ENCODE data around the gene LYL1. TPM values are rescaled to one million over a fixed set of nuclear protein-coding genes. Genes with fewer than 3 reads are reported as not detected.

The LYL1 gene
- total and polyA plus RNA-seq, 2 of the 13 experiments (the other 11 are each of a cell fraction or from before 2014, with no cell fraction given): 0.75 to 0.92 TPM

- peak; percentile 69; the same call in 1 of the 2 replicates for TF ChIP-seq SMAD1 (CRISPR knock-in tag; IDR thresholded peaks at IDR 0.05; ENCODE audit: borderline replicate concordance, low read depth)
- TF ChIP-seq, protein P1, sequence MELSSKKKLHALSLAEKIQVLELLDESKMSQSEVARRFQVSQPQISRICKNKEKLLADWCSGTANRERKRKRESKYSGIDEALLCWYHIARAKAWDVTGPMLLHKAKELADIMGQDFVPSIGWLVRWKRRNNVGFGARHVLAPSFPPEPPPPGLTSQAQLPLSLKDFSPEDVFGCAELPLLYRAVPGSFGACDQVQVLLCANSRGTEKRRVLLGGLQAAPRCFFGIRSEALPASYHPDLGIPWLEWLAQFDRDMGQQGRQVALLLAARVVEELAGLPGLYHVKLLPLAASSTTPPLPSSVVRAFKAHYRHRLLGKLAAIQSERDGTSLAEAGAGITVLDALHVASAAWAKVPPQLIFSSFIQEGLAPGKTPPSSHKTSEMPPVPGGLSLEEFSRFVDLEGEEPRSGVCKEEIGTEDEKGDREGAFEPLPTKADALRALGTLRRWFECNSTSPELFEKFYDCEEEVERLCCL (CRISPR knock-in tag; IDR thresholded peaks at IDR 0.05; ENCODE audit: borderline replicate concordance): 0 out of 2 replicates have a peak, but pooled peaks have one; percentile 31
- TF ChIP-seq ARID3A (IDR thresholded peaks at IDR 0.05; ENCODE audit: low read depth, low read length): 0 out of 2 replicates have a peak, but pooled peaks have one; percentile 11
- peak; percentile 62 for TF ChIP-seq ZBTB7A (CRISPR knock-in tag; IDR thresholded peaks at IDR 0.05)
- TF ChIP-seq HDAC6 (IDR thresholded peaks at IDR 0.05; ENCODE audit: low read depth, low read length): no peak
- TF ChIP-seq SIX1 (CRISPR knock-in tag; IDR thresholded peaks at IDR 0.05; ENCODE audit: borderline replicate concordance): no peak
- TF ChIP-seq RFX1 (IDR thresholded peaks at IDR 0.05): no peak
- peak; percentile 62 for TF ChIP-seq ZBTB7B (CRISPR knock-in tag; IDR thresholded peaks at IDR 0.05)
- no peak for TF ChIP-seq ZNF557 (CRISPR knock-in tag; IDR thresholded peaks at IDR 0.05)
- no peak for TF ChIP-seq GRHL1 (CRISPR knock-in tag; conservative IDR thresholded peaks at IDR 0.05)
- TF ChIP-seq NRL (CRISPR knock-in tag; IDR thresholded peaks at IDR 0.05; ENCODE audit: borderline replicate concordance): no peak
- TF ChIP-seq ZMAT3 (CRISPR knock-in tag; conservative IDR thresholded peaks at IDR 0.05): peak; percentile 42; the same call in 1 of the 2 replicates
- TF ChIP-seq MAFK (conservative IDR thresholded peaks at IDR 0.05 in 1 of 2, IDR thresholded peaks at IDR 0.05 in 1 of 2; ENCODE audit: low read length in 2 of 2): no peak
- peak; percentile 65 for TF ChIP-seq AGO2 (optimal IDR thresholded peaks at IDR 0.05; ENCODE audit: low read depth, low read length)
- TF ChIP-seq, protein P2, sequence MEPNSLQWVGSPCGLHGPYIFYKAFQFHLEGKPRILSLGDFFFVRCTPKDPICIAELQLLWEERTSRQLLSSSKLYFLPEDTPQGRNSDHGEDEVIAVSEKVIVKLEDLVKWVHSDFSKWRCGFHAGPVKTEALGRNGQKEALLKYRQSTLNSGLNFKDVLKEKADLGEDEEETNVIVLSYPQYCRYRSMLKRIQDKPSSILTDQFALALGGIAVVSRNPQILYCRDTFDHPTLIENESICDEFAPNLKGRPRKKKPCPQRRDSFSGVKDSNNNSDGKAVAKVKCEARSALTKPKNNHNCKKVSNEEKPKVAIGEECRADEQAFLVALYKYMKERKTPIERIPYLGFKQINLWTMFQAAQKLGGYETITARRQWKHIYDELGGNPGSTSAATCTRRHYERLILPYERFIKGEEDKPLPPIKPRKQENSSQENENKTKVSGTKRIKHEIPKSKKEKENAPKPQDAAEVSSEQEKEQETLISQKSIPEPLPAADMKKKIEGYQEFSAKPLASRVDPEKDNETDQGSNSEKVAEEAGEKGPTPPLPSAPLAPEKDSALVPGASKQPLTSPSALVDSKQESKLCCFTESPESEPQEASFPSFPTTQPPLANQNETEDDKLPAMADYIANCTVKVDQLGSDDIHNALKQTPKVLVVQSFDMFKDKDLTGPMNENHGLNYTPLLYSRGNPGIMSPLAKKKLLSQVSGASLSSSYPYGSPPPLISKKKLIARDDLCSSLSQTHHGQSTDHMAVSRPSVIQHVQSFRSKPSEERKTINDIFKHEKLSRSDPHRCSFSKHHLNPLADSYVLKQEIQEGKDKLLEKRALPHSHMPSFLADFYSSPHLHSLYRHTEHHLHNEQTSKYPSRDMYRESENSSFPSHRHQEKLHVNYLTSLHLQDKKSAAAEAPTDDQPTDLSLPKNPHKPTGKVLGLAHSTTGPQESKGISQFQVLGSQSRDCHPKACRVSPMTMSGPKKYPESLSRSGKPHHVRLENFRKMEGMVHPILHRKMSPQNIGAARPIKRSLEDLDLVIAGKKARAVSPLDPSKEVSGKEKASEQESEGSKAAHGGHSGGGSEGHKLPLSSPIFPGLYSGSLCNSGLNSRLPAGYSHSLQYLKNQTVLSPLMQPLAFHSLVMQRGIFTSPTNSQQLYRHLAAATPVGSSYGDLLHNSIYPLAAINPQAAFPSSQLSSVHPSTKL (CRISPR knock-in tag; IDR thresholded peaks at IDR 0.05): 0 out of 2 replicates have a peak, but pooled peaks have one; percentile 35
- no peak for TF ChIP-seq HMGA1 (CRISPR knock-in tag; conservative IDR thresholded peaks at IDR 0.05)
- no peak for TF ChIP-seq TCF7 (IDR thresholded peaks at IDR 0.05; ENCODE audit: low read depth)
- no peak for TF ChIP-seq AGO1 (IDR thresholded peaks at IDR 0.05; ENCODE audit: low read depth, low read length, poor library complexity, severe bottlenecking)
These were observed 41.4 kb downstream of the LYL1 start (continued) for GRCh38 chr19:13060964-13061927.
